ENCODE data around the gene IGF2.

- TF ChIP-seq CTCF (conservative IDR thresholded peaks at IDR 0.05; ENCODE audit: low read depth, low read length) (no peak), EZH2phosphoT487 (IDR thresholded peaks at IDR 0.05; ENCODE audit: borderline replicate concordance, low read length) (no peak), EZH2 (IDR thresholded peaks at IDR 0.05; ENCODE audit: low read length, unreplicated experiment) (no peak)
These were observed 32.4 kb upstream of the IGF2 start, which contains the start of gene TH for GRCh38 chr11:2171591-2172003.

All from PC-3 (cell line).